HEK293T (cell line): ENCODE data around the gene DOK3.

ENCODE experiments used
- CTCF ChIA-PET: fragments of 350-600 bp; formaldehyde crosslinking; extraction: SDS; loops from one replicate; lab custom pipeline; 2021; ENCODE audit warnings: antibody characterized with exemption, inconsistent platforms; lab: Yijun Ruan, JAX
- POLR2A ChIA-PET: fragments of 350-600 bp; formaldehyde crosslinking; extraction: SDS; loops from one replicate; lab custom pipeline; 2020; ENCODE audit warnings: antibody characterized with exemption, inconsistent platforms; lab: Yijun Ruan, JAX
- DNase-seq: peaks from one replicate; pipeline ENCODE4 v3.0.0; 2012; ENCODE audit warnings: mixed read lengths; ENCODE audit errors: extremely low spot score
- ARNT ChIP-seq: fragments of 450-650 bp; IDR thresholded peaks from 2 replicates; pipeline ENCODE4 v1.6.1; 2017; ENCODE audit warnings: mild to moderate bottlenecking
- BHLHE40 ChIP-seq: fragments of 450-650 bp; IDR thresholded peaks from 2 replicates; pipeline ENCODE4 v1.6.1; 2016; ENCODE audit warnings: mild to moderate bottlenecking, moderate library complexity, borderline replicate concordance
- CTBP1 ChIP-seq: fragments of 450-650 bp; IDR thresholded peaks from 2 replicates; pipeline ENCODE4 v1.6.1; 2016; ENCODE audit warnings: borderline replicate concordance
- ELF4 ChIP-seq: fragments of 450-650 bp; IDR thresholded peaks from 2 replicates; pipeline ENCODE4 v1.6.1; 2017; ENCODE audit warnings: antibody characterized with exemption
- FOXA1 ChIP-seq: fragments of 450-650 bp; IDR thresholded peaks from 2 replicates; pipeline ENCODE4 v1.6.1; 2016; ENCODE audit warnings: mild to moderate bottlenecking
- FOXK2 ChIP-seq: fragments of 450-650 bp; IDR thresholded peaks from 2 replicates; pipeline ENCODE4 v1.6.1; 2016; ENCODE audit warnings: mild to moderate bottlenecking
- FOXM1 ChIP-seq: fragments of 450-650 bp; IDR thresholded peaks from 2 replicates; pipeline ENCODE4 v1.6.1; 2017; ENCODE audit warnings: mild to moderate bottlenecking, borderline replicate concordance
- HDGF ChIP-seq: fragments of 450-650 bp; IDR thresholded peaks from 2 replicates; pipeline ENCODE4 v1.6.1; 2017; ENCODE audit warnings: antibody characterized with exemption, borderline replicate concordance
- L3MBTL2 ChIP-seq: fragments of 450-650 bp; conservative IDR thresholded peaks from 2 replicates; pipeline ENCODE4 v1.6.1; 2016; ENCODE audit warnings: mild to moderate bottlenecking
- LEF1 ChIP-seq: fragments of 450-650 bp; IDR thresholded peaks from 2 replicates; pipeline ENCODE4 v1.6.1; 2017; ENCODE audit warnings: mild to moderate bottlenecking, borderline replicate concordance
- NFRKB ChIP-seq: fragments of 450-650 bp; IDR thresholded peaks from 2 replicates; pipeline ENCODE4 v1.6.1; 2016; ENCODE audit warnings: mild to moderate bottlenecking, moderate library complexity
- PKNOX1 ChIP-seq: fragments of 450-650 bp; IDR thresholded peaks from 2 replicates; pipeline ENCODE4 v1.6.1; 2016
- SP1 ChIP-seq: fragments of 450-650 bp; IDR thresholded peaks from 2 replicates; pipeline ENCODE4 v1.6.1; 2017
- SUZ12 ChIP-seq: fragments of 450-650 bp; IDR thresholded peaks from 2 replicates; pipeline ENCODE4 v1.6.1; 2016; ENCODE audit warnings: mild to moderate bottlenecking
- TARDBP ChIP-seq: fragments of 450-650 bp; IDR thresholded peaks from 2 replicates; pipeline ENCODE4 v1.6.1; 2016
- ZNF384 ChIP-seq: fragments of 450-650 bp; IDR thresholded peaks from 2 replicates; pipeline ENCODE4 v1.6.1; 2016

The DOK3 gene

GRCh38 chr5:177546258-177546741 lies 36.7 kb upstream of the DOK3 start:
- ChIA-PET CTCF (interaction anchor here (1.1 kb wide), 1 partner anchor 45 kb away, joined by 4 read pairs; no protein-coding TSS in a partner anchor), POLR2A (interaction anchor here (0.9 to 2.2 kb wide), 4 partner anchors 11 to 49 kb away, joined by 3 to 6 read pairs (median 5); partner anchors contain the start of gene TMED9)
- no peak for DNase-seq
- no peak for TF ChIP-seq FOXA1

- ChIA-PET POLR2A (interaction anchor here (1.3 to 2.2 kb wide), 3 partner anchors 12 to 50 kb away, joined by 3 to 6 read pairs (median 6); no protein-coding TSS in a partner anchor), CTCF (no interaction called here)
- no peak for TF ChIP-seq BHLHE40
- TF ChIP-seq LEF1 = no peak
- TF ChIP-seq CTBP1 = no peak
- TF ChIP-seq ZNF384 = peak; percentile 21; the same call in 1 of the 2 replicates
- no peak for TF ChIP-seq TARDBP
- DNase-seq = no peak
These were observed 36.0 kb upstream of the DOK3 start for GRCh38 chr5:177545487-177546257.

GRCh38 chr5:177542816-177543465 lies 33.3 kb upstream of the DOK3 start:
- ChIA-PET CTCF (no interaction called here), POLR2A (no interaction called here)
- no peak for DNase-seq
- TF ChIP-seq ZNF384 (no peak), SP1 (no peak), FOXM1 (no peak), LEF1 (no peak), BHLHE40 (no peak), HDGF (no peak), ELF4 (no peak), NFRKB (no peak), FOXK2 (no peak), FOXA1 (no peak), ARNT (no peak), TARDBP (no peak), CTBP1 (no peak), PKNOX1 (no peak), L3MBTL2 (no peak), SUZ12 (no peak)

- ChIA-PET CTCF (no interaction called here), POLR2A (no interaction called here)
- no peak for DNase-seq
These were observed 30.8 kb upstream of the DOK3 start for GRCh38 chr5:177540438-177540837.

GRCh38 chr5:177539411-177539810 lies 29.8 kb upstream of the DOK3 start:
- ChIA-PET POLR2A (interaction anchor here (0.6 kb wide), 1 partner anchor 521 kb away, joined by 3 read pairs; no protein-coding TSS in a partner anchor), CTCF (no interaction called here)
- DNase-seq = no peak
- no peak for TF ChIP-seq CTBP1
- no peak for TF ChIP-seq FOXM1
- TF ChIP-seq TARDBP = no peak
- no peak for TF ChIP-seq SP1
- TF ChIP-seq HDGF = no peak
- no peak for TF ChIP-seq PKNOX1
- no peak for TF ChIP-seq L3MBTL2
- TF ChIP-seq ELF4 = no peak
- no peak for TF ChIP-seq LEF1
- TF ChIP-seq SUZ12 = no peak
- TF ChIP-seq ZNF384 = no peak
- no peak for TF ChIP-seq NFRKB
- TF ChIP-seq FOXA1 = no peak
- no peak for TF ChIP-seq ARNT
- no peak for TF ChIP-seq BHLHE40
- TF ChIP-seq FOXK2 = no peak

More at GRCh38 chr5:177540438-177540837, 30.8 kb upstream of the DOK3 start:
- TF ChIP-seq SUZ12 = no peak

- CTCF ChIA-PET = no interaction called here
- POLR2A ChIA-PET = interaction anchor here (0.6 kb wide), 1 partner anchor 520 kb away, joined by 3 read pairs; no protein-coding TSS in a partner anchor
- no peak for DNase-seq
- TF ChIP-seq ELF4 (no peak), TARDBP (no peak), ARNT (no peak)
These were observed 29.2 kb upstream of the DOK3 start for GRCh38 chr5:177538876-177539275.
